Fibroblast of pulmonary artery (primary cell): Measurements from ENCODE around the gene ABHD14A.
A peak's percentile ranks its signal among the peaks of the same experiment; 100 is the strongest.

Experiments
- DNase-seq: peaks from one replicate; pipeline ENCODE4 v3.0.0-alpha.2; 2010; ENCODE audit warnings: low read depth
- H3K4me3 ChIP-seq: replicated peaks from 2 replicates; pipeline ENCODE4 v1.5.1; 2011; ENCODE audit warnings: low read depth, mild to moderate bottlenecking, control low read depth, low read length, moderate library complexity
- CTCF ChIP-seq: IDR thresholded peaks from 2 replicates; pipeline ENCODE4 v1.5.1; 2011; ENCODE audit warnings: mild to moderate bottlenecking, control low read depth, low read length, inconsistent platforms; ENCODE audit errors: missing control alignments

The ABHD14A gene

DNA sequence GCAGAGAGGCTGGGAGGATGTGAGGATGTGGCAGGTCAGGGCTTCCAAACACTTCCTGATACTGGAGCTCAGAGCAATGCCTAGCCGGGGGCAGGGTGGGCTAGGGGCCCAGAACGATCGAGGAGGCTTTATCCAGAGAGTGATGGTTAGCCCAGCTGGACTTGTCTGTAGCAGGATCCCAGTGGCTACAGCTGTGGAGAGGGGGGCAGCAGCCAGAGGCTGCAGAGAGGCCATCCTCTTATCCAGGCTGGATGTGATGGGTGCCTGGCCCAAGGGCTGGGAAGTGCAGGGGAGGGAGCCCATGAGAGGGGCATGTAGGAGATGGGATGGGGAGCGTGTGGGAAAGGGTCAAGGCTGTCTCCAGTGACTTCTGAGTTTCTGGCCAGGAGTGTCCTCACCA is 28.1 kb upstream of the ABHD14A start:
- DNase-seq: no peak
- H3K4me3 ChIP-seq: no peak overlapping the region
- no peak for TF ChIP-seq CTCF

- no peak for TF ChIP-seq CTCF
- DNase-seq: no peak
- no peak overlapping the region for H3K4me3 ChIP-seq
Measured at GRCh38 chr3:51947215-51947900, 27.5 kb upstream of the ABHD14A start.

DNA sequence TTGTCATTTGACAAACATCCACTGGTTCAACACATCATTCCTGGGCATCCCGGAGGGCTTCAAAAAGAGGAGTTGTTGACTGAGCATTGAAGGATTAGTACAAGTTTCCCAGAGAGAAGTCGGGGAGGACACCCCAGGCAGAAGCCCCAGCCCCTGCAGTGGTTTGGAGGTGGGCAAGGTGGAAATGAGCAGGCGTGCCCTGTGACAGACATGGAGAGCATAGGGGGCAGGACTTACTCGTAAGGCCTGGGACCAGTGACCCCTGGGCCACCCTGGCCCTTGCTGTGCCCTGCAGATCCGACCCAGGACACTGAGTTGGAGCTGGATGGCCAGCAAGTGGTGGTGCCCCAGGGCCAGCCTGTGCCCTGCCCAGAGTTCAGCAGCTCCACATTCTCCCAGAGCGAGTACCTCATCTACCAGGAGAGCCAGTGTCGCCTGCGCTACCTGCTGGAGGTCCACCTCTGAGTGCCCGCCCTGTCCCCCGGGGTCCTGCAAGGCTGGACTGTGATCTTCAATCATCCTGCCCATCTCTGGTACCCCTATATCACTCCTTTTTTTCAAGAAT is 26.8 kb upstream of the ABHD14A start:
- DNase-seq: no peak
- no peak for TF ChIP-seq CTCF
- H3K4me3 ChIP-seq: no peak overlapping the region

- no peak for TF ChIP-seq CTCF
- DNase-seq: no peak
- no peak overlapping the region for H3K4me3 ChIP-seq
Measured at GRCh38 chr3:51949121-51949520, 25.7 kb upstream of the ABHD14A start.

DNA sequence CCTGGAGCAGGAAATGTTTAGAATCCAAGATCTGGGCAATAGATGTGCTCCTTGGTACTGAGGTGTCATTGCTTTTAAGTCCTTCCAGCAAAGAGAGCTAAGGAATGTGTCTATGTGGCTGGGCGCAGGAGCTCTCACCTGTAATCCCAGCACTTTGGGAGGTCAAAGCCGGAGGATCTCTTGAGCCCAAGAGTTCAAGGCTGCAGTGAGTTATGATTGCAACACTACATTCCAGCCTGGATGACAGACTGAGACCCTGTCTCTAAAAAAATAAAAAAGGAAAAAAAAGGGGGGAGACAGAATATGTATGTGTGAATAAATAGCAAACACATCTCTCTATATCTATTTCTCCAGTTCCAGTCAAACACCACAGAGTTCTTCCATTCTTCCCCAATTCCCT is 24.0 kb upstream of the ABHD14A start:
- TF ChIP-seq CTCF: no peak
- no peak overlapping the region for H3K4me3 ChIP-seq
- DNase-seq: no peak

GRCh38 chr3:51953445-51953844 is 21.4 kb upstream of the ABHD14A start:
- peak; percentile 72 for DNase-seq
- TF ChIP-seq CTCF: no peak
- H3K4me3 ChIP-seq: no peak overlapping the region

DNA sequence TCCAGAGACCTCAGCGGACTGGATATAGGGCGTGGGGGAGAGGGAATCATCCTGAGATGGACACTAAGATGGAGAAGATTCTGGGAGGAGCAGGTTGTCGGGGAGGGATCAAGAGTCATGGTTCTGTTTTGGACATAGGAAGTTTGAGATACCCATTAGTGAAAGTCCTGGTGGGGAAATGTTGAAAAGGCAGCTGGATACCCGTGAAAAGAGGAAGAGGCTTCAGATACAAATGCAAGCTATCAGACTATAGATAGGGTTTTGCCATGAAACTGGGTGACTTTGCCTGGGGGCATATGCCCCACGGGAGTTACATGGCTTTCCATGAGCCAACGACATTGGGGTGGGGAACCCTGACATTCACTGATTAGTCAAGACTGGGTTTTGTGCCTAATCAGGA is 20.8 kb upstream of the ABHD14A start:
- TF ChIP-seq CTCF: no peak
- H3K4me3 ChIP-seq: no peak overlapping the region
- DNase-seq: no peak
